ENCODE results near the gene SEC14L6. TPM values are rescaled to one million over a fixed set of nuclear protein-coding genes. Genes with fewer than 3 reads are reported as not detected.

The SEC14L6 gene
- total RNA-seq, 2 experiments from 2014 or later, result not detected

GRCh38 chr22:30513462-30513861 is 33.1 kb downstream of the SEC14L6 start:
- no peak overlapping the region for H3K27ac Mint-ChIP-seq
- no peak overlapping the region for H3K4me3 Mint-ChIP-seq
- no peaks in the 10 kb centered on the region for H3K36me3 Mint-ChIP-seq (ENCODE audit: low read depth)
- no peaks in the 10 kb centered on the region for H3K4me1 Mint-ChIP-seq (ENCODE audit: low read depth)
- DNase-seq (no peak), ATAC-seq (ENCODE audit: poor library complexity) (no peak)
- H3K27ac ChIP-seq (ENCODE audit: low read depth in 1 of 2, low read length in 2 of 2), result no peak overlapping the region
- peaks cover 0 to 3% of the 10 kb centered on the region in 2 experiments for H3K9me3 ChIP-seq (ENCODE audit: control insufficient read depth in 1 of 2, insufficient read depth in 1 of 2, low read length in 2 of 2)
- no peaks in the 10 kb centered on the region for H3K27me3 Mint-ChIP-seq
- ChIA-PET POLR2A (no interaction called here), CTCF (interaction anchor here (0.7 kb wide), 1 partner anchor 1328 kb away, joined by 4 read pairs; no protein-coding TSS in a partner anchor)
- H3K4me3 ChIP-seq (ENCODE audit: low read length), result no peak overlapping the region
- no peaks in the 10 kb centered on the region for H3K9me3 Mint-ChIP-seq
- no peaks in the 10 kb centered on the region for H3K4me1 ChIP-seq (ENCODE audit: insufficient read depth, low read length)
- intact Hi-C loops (cut with DNase I, micrococcal nuclease), result no loop called here
- no peaks in the 10 kb centered on the region for H3K36me3 ChIP-seq (ENCODE audit: insufficient read depth, low read length)
- H3K27me3 ChIP-seq (ENCODE audit: control insufficient read depth in 1 of 2, insufficient read depth in 2 of 2, low read length in 2 of 2), result no peaks in the 10 kb centered on the region
- no peak for TF ChIP-seq CTCF (IDR thresholded peaks at IDR 0.05)

- Mint-ChIP-seq H3K27me3 (peaks cover 5% of the 10 kb centered on the region), H3K9me3 (no peaks in the 10 kb centered on the region), H3K27ac (no peak overlapping the region), H3K4me1 (ENCODE audit: low read depth) (no peaks in the 10 kb centered on the region), H3K4me3 (no peak overlapping the region), H3K36me3 (ENCODE audit: low read depth) (no peaks in the 10 kb centered on the region)
- Histone ChIP-seq H3K27ac (ENCODE audit: low read depth in 1 of 2, low read length in 2 of 2) (no peak overlapping the region), H3K27me3 (ENCODE audit: control insufficient read depth in 1 of 2, insufficient read depth in 2 of 2, low read length in 2 of 2) (peaks cover 0 to 3% of the 10 kb centered on the region in 2 experiments), H3K4me1 (ENCODE audit: insufficient read depth, low read length) (no peaks in the 10 kb centered on the region), H3K36me3 (ENCODE audit: insufficient read depth, low read length) (no peaks in the 10 kb centered on the region), H3K9me3 (ENCODE audit: control insufficient read depth in 1 of 2, insufficient read depth in 1 of 2, low read length in 2 of 2) (peaks cover 0 to 3% of the 10 kb centered on the region in 2 experiments), H3K4me3 (ENCODE audit: low read length) (no peak overlapping the region)
- ChIA-PET POLR2A (no interaction called here), CTCF (no interaction called here)
- no peak for DNase-seq
- intact Hi-C loops (cut with DNase I, micrococcal nuclease), result no loop called here
- TF ChIP-seq CTCF (IDR thresholded peaks at IDR 0.05), result no peak
- no peak for ATAC-seq (ENCODE audit: poor library complexity)
Observed at GRCh38 chr22:30511911-30512310, 34.6 kb downstream of the SEC14L6 start.

GRCh38 chr22:30511109-30511508 is 35.4 kb downstream of the SEC14L6 start:
- Mint-ChIP-seq H3K4me3 (no peak overlapping the region), H3K4me1 (ENCODE audit: low read depth) (no peaks in the 10 kb centered on the region), H3K36me3 (ENCODE audit: low read depth) (no peaks in the 10 kb centered on the region), H3K27me3 (peaks cover 11% of the 10 kb centered on the region), H3K9me3 (no peaks in the 10 kb centered on the region), H3K27ac (no peak overlapping the region)
- Histone ChIP-seq H3K27me3 (ENCODE audit: control insufficient read depth in 1 of 2, insufficient read depth in 2 of 2, low read length in 2 of 2) (peaks cover 7 to 8% of the 10 kb centered on the region in 2 experiments), H3K9me3 (ENCODE audit: control insufficient read depth in 1 of 2, insufficient read depth in 1 of 2, low read length in 2 of 2) (peaks cover 0 to 3% of the 10 kb centered on the region in 2 experiments), H3K4me1 (ENCODE audit: insufficient read depth, low read length) (no peaks in the 10 kb centered on the region), H3K4me3 (ENCODE audit: low read length) (no peak overlapping the region), H3K27ac (ENCODE audit: low read depth in 1 of 2, low read length in 2 of 2) (no peak overlapping the region), H3K36me3 (ENCODE audit: insufficient read depth, low read length) (no peaks in the 10 kb centered on the region)
- ChIA-PET POLR2A (no interaction called here), CTCF (interaction anchor here (0.6 kb wide), 1 partner anchor 54 kb away, joined by 4 read pairs; no protein-coding TSS in a partner anchor)
- DNase-seq (no peak), ATAC-seq (ENCODE audit: poor library complexity) (no peak)
- TF ChIP-seq CTCF (IDR thresholded peaks at IDR 0.05), result no peak
- intact Hi-C loops (cut with DNase I, micrococcal nuclease), result no loop called here
